Middle frontal gyrus (tissue), 1 donor: Measurements from ENCODE around the gene ATG9A.

Experiments
- DNase-seq: peaks from one replicate; pipeline ENCODE4 v3.0.0-alpha.2; 2015; ENCODE audit warnings: low spot score; ENCODE audit errors: extremely low spot score

ATG9A gene

GRCh38 chr2:219220652-219221402, 8.6 kb downstream of the ATG9A start:
- DNase-seq = no peak

GRCh38 chr2:219219784-219220532, 9.5 kb downstream of the ATG9A start:
- DNase-seq = no peak

GRCh38 chr2:219218732-219219701, 10.4 kb downstream of the ATG9A start, which contains the start of gene ABCB6:
ABCB6 (minus strand) TSS chr2:219218958; CDS start chr2:219218673, 285 bp downstream.
- peak; percentile 93 for DNase-seq

DNA sequence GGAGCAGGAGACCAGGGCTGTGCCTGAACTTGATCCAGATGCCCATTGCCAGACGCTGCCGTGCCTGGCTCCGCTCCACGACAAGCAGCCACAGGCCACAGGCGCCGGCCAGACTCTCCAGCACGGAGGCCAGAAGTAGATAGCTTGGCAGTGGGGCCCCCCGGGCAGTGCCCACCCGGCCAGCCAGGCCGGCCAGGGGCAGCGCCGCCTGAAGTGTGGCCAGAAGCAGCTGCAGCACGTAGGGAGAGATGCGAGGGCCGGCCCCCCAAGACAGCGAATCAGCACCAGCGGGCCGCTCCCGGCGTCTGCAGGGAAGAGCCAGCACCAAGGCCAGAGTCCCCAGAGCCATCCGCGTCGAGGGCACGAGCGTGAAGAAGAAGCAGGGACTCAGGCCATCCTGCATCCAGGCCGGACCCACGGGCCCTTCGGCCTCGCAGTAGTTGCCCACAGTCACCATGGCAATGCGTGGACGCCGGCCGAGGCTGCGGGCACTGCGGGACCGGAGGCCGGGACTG, 11.2 kb downstream of the ATG9A start:
- DNase-seq = peak; percentile 15

- DNase-seq = no peak
Measured at GRCh38 chr2:219216535-219216915, 12.9 kb downstream of the ATG9A start.

DNA sequence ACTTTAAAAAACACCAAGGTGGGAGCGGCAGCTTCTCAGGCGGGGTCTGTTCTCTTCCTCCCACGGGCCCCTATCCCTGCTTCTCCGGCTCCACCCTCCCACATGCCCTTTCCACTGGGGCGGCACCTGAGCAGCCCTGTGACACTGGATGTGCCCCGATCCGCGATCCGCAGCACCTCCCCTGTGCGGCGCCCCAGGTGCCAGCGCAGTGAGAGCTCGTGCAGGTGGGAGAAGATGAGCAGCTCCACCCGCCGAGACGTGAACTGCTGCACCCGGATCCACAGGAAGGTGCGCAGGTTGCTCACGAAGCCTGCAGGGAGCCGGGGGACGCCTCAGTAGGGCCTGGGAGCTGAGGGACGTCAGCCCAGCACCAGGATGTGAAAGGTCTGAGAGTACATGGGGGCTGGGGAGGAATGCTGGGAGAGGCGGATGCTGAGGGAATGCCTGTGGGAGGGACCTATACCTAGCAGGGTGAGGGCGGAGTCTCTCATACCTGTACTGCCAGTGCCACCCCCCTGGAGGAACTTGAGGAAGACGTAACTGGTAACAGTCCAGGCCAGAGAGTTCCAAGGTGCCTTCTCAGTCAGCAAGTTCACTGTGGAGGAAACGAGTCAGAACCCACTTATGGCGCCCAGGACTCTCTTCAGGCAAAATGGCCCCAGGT, 13.4 kb downstream of the ATG9A start:
- no peak for DNase-seq

DNA sequence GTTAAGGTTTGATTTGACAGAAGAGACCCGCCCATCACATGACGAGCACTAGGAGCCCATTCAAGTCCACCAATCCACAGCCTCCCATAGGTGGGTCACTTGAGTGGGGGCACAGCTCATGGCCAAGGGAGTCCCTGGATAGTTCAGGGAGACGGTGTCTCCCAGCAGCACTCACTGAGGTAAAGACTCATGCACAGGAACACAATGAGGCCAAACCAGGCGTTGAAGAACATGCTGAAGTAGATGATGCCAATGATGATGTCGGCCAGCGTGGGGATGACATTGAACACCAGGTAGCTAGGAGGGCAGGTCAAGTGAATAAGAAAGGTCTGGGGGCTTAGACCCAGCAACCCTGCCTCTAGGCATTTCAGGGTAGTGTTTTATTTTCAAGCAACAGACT, 14.7 kb downstream of the ATG9A start:
- DNase-seq = no peak

GRCh38 chr2:219214141-219214540, 15.3 kb downstream of the ATG9A start:
- DNase-seq = no peak

DNA sequence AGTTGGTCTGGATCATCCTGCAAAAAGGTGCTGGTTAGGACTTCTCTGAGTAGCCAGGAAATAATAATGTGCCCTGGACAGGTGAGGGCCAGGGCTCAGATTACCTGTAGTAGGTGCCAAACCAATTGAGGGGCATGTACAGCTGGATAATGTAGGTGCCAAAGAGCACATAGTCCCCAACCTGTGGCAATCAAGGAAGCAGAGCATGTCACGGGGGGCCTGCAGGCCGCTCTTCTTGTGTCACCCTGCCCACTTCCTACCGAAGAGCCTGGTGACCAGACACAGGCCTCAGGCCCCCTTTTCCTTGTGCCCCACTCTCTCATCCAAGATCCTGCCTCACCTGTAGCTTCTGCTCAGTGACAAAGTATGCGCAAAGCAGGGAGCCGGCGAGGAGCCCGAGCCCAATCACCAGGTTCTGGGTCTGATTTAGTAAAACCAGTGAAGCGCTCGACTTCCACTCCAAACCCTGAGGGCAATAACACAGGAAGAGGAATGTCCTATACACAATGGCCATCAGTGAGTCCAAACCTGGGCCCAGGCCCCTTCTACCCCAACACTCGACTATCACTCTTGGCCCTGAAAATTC, 15.9 kb downstream of the ATG9A start:
- DNase-seq = no peak

GRCh38 chr2:219213026-219213415, 16.4 kb downstream of the ATG9A start:
- no peak for DNase-seq

DNA sequence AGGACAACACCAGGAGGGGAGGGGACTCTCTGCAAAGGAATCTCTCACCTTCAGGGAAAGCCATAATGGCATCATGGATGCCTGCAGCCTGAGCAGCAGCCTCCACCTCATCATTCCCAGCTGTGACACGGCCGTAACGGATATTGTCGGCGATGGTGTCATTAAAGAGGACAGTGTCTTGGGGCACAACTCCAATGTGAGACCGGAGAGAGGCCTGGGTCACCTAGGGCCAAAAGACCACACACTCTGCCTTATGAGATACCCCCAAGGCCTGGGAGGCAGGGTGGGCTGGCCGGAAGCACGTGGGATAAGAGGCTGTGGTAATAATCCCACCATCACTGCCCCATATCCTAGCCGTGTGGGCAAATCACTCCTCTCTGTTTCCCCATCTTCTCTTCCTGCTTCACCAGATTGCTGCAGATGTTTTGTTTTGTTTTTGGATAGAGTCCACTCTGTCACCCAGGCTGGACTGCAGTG, 18.5 kb downstream of the ATG9A start:
- DNase-seq = no peak

DNA sequence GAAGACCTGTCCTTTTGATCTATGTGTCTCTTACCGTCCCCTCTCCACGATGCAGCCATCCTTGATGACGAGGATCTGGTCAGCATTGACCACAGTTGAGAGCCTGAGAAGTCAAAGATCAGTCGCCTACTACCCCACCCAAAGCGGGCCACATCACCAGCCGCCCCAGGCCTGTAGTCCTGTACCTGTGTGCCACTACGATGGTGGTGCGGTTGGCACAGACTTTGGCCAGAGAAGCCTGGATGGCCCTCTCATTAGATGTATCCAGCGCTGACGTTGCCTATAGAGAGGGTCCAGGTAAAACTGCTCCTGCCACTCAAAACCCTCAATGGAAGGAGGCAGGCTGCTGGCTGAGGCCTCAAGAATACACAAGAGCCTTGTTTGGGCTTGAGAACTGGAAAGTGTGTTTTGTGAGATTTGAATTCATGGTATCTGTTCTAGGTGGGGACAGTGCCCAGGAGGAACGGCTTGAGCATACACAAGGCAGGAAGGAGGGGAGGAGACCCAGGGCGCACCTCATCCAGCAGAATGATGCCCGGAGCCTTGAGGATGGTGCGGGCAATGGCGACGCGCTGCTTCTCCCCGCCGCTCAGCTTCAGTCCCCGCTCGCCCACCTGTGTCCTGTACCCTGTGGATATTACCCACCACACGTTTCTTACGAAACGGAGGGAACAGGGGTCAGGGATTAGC, 19.1 kb downstream of the ATG9A start:
- no peak for DNase-seq

DNA sequence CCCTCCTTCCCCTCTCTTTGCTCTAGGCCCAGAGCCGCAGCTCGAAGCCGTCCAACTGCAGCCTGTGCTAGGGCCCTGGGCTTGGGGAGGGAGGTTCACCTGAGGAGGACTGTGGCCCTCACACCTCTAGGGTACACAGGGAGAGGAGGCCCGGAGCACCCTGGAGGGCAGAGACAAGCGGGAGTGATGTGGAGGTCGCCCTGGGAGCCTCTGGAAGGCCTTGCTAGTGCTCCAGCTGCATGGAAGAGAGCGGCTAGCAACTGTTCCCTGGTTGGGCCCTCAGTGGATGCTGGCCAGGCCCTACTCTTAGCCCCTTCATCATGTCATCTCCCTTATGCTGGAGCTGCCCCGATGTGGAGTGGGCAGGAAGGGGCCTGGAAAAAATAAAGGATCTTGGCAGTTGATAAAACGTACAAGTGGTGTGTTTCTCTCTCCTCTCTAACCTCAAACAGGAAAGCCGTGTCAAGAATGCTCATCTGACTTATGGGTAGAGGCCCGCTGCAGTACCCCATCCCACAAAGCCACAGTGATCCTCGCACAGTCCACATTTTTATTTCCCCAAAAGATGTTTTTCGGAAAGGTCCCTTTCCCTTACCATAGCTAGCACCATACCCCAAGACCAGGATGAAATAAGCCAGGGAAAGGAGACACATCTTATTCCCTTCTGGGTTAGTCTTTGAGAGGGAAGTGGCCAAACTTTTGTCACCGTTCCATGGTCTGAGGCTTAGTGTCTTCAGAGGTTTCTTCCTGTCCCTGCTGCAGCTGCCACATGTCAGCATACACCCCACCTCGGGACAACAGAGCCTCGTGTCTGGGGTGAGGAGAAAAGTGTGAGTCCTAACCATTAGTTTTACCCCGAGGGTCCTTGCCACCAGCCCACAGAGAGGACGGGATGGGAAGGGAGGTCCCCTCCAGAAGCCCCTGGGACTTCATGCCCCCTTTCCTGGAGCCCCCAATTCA, 19.9 kb downstream of the ATG9A start:
- DNase-seq = no peak

- DNase-seq = no peak
Measured at GRCh38 chr2:219207884-219208740, 21.3 kb downstream of the ATG9A start.

GRCh38 chr2:219207134-219207883, 22.1 kb downstream of the ATG9A start:
- DNase-seq = peak; percentile 16

GRCh38 chr2:219206328-219207133, 22.9 kb downstream of the ATG9A start, which contains the start of gene ZFAND2B:
ZFAND2B (plus strand) TSS chr2:219206782; CDS start chr2:219206988, 206 bp downstream.
- peak; percentile 92 for DNase-seq
